WERI-Rb-1 (cell line): ENCODE measurements around the gene EPM2AIP1.
A peak's percentile ranks its signal among the peaks of the same experiment; 100 is the strongest.

Experiments
- DNase-seq: peaks from one replicate; pipeline ENCODE4 v3.0.0-alpha.2; 2020
- H3K27ac ChIP-seq: fragments of 250-450 bp; sonication (Bioruptor Pico); 2 replicates; pipeline ENCODE4 v1.5.1; 2020; ENCODE audit warnings: mild to moderate bottlenecking, moderate library complexity
- H3K27me3 ChIP-seq: fragments of 250-450 bp; sonication (Bioruptor Pico); 2 replicates; pipeline ENCODE4 v1.5.1; 2021; ENCODE audit warnings: mild to moderate bottlenecking, low read depth, moderate library complexity; ENCODE audit not compliant: insufficient read depth, severe bottlenecking
- H3K36me3 ChIP-seq: fragments of 250-450 bp; sonication (Bioruptor Pico); 2 replicates; pipeline ENCODE4 v1.5.1; 2020; ENCODE audit warnings: mild to moderate bottlenecking, moderate library complexity
- H3K4me3 ChIP-seq: 2 replicates; pipeline ENCODE4 v1.5.1; 2011; ENCODE audit warnings: low read depth, mild to moderate bottlenecking, control low read depth, low read length
- H3K9me3 ChIP-seq: fragments of 250-450 bp; sonication (Bioruptor Pico); 2 replicates; pipeline ENCODE4 v1.5.1; 2021; ENCODE audit warnings: mild to moderate bottlenecking, moderate library complexity; ENCODE audit not compliant: severe bottlenecking
- CTCF ChIP-seq: IDR thresholded peaks from 2 replicates; pipeline ENCODE4 v1.5.1; 2011; ENCODE audit warnings: low read depth, mild to moderate bottlenecking, control low read depth, inconsistent platforms, low read length

Gene EPM2AIP1

DNA sequence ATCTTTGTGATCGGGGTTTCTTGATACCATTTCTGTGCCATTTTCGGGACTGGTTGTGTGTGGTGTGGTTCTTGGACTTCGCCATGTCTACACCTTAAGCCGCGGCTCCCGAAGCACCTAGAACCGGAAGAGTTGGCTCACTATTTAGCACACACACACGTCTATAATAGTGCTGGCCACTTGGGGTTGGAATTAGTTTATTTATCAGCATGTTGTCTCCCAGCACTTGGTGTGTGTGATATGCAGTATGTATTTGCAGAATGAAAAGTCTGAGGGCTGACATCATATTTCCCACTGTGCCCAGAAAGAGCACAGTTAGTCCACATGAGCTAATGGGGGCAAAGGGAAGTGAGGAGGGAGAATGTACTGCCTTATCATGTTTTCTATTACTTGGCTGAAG is 24.0 kb upstream of the EPM2AIP1 start:
- Histone ChIP-seq H3K9me3 (no peaks in the 10 kb centered on the region), H3K36me3 (peaks cover 62% of the 10 kb centered on the region), H3K4me3 (no peak overlapping the region), H3K27ac (no peak overlapping the region), H3K27me3 (no peaks in the 10 kb centered on the region)
- TF ChIP-seq CTCF, result no peak
- no peak for DNase-seq

- Histone ChIP-seq H3K9me3 (no peaks in the 10 kb centered on the region), H3K27me3 (no peaks in the 10 kb centered on the region), H3K4me3 (no peak overlapping the region), H3K36me3 (peaks cover 55% of the 10 kb centered on the region), H3K27ac (no peak overlapping the region)
- no peak for DNase-seq
- TF ChIP-seq CTCF, result no peak
Measured at GRCh38 chr3:37015642-37016041, 22.7 kb upstream of the EPM2AIP1 start.

- Histone ChIP-seq H3K4me3 (no peak overlapping the region), H3K27me3 (no peaks in the 10 kb centered on the region), H3K9me3 (no peaks in the 10 kb centered on the region), H3K27ac (no peak overlapping the region), H3K36me3 (peaks cover 50% of the 10 kb centered on the region)
- DNase-seq, result no peak
- TF ChIP-seq CTCF, result no peak
Measured at GRCh38 chr3:37014620-37015019, 21.7 kb upstream of the EPM2AIP1 start.

DNA sequence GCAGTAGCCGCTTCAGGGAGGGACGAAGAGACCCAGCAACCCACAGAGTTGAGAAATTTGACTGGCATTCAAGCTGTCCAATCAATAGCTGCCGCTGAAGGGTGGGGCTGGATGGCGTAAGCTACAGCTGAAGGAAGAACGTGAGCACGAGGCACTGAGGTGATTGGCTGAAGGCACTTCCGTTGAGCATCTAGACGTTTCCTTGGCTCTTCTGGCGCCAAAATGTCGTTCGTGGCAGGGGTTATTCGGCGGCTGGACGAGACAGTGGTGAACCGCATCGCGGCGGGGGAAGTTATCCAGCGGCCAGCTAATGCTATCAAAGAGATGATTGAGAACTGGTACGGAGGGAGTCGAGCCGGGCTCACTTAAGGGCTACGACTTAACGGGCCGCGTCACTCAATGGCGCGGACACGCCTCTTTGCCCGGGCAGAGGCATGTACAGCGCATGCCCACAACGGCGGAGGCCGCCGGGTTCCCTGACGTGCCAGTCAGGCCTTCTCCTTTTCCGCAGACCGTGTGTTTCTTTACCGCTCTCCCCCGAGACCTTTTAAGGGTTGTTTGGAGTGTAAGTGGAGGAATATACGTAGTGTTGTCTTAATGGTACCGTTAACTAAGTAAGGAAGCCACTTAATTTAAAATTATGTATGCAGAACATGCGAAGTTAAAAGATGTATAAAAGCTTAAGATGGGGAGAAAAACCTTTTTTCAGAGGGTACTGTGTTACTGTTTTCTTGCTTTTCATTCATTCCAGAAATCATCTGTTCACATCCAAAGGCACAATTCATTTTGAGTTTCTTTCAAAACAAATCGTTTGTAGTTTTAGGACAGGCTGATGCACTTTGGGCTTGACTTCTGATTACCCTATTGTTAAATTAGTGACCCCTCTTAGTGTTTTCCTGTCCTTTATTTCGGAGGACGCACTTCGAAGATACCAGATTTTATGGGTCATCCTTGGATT is 674 bp upstream of the EPM2AIP1 start, which contains the start of gene MLH1:
Gene MLH1, plus strand, starts transcription at position 193 of the 958 bp plus-strand sequence. Its CDS starts 30 bp downstream, at position 223.
- H3K36me3 ChIP-seq, result peaks cover 47% of the 10 kb centered on the region
- DNase-seq, result peak; percentile 98

GRCh38 chr3:36991923-36992805 is 767 bp downstream of the EPM2AIP1 start:
- TF ChIP-seq CTCF, result no peak
- Histone ChIP-seq H3K27ac (peak overlapping the region; percentile 97), H3K4me3 (peak overlapping the region; percentile 72), H3K27me3 (no peaks in the 10 kb centered on the region), H3K36me3 (peaks cover 36% of the 10 kb centered on the region), H3K9me3 (peaks cover 11% of the 10 kb centered on the region)
- DNase-seq, result no peak

More for the DNA sequence above, 674 bp upstream of the EPM2AIP1 start, which contains the start of gene MLH1:
- Histone ChIP-seq H3K27ac (peak within 1 kb of the TSS; percentile 97), H3K9me3 (peaks cover 11% of the 10 kb centered on the region), H3K27me3 (no peaks in the 10 kb centered on the region), H3K4me3 (peak within 1 kb of the TSS; percentile 72)
- TF ChIP-seq CTCF, result no peak
